ENCODE measurements around the gene ATP6V1B1.

DNA sequence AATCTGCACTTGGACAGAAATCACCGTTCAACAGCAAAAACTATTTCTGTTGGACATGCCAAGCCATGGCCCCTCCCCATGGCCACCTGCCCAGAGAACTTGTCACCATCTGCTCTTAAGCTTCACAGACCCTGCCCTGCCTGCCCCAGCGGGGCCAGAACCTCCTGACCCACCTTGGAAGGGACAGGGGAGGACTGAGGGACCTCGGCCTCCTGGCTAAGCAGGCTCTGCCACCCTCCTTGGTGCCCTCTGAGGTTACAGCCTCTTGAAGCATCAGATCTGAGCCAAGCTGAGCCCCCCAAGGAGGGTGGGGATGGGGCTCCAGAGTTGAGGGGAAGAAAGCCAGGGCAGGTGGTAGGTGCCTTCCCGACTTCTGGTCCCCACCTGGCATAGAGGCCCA, 52.5 kb downstream of the ATP6V1B1 start:
- TF ChIP-seq, protein P1, sequence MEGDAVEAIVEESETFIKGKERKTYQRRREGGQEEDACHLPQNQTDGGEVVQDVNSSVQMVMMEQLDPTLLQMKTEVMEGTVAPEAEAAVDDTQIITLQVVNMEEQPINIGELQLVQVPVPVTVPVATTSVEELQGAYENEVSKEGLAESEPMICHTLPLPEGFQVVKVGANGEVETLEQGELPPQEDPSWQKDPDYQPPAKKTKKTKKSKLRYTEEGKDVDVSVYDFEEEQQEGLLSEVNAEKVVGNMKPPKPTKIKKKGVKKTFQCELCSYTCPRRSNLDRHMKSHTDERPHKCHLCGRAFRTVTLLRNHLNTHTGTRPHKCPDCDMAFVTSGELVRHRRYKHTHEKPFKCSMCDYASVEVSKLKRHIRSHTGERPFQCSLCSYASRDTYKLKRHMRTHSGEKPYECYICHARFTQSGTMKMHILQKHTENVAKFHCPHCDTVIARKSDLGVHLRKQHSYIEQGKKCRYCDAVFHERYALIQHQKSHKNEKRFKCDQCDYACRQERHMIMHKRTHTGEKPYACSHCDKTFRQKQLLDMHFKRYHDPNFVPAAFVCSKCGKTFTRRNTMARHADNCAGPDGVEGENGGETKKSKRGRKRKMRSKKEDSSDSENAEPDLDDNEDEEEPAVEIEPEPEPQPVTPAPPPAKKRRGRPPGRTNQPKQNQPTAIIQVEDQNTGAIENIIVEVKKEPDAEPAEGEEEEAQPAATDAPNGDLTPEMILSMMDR (optimal IDR thresholded peaks at IDR 0.05 in 1 of 3, IDR thresholded peaks at IDR 0.05 in 1 of 3, conservative IDR thresholded peaks at IDR 0.05 in 1 of 3; ENCODE audit: extremely low read depth in 1 of 3, insufficient read depth in 2 of 3, low read length in 3 of 3) = no peak
- TF ChIP-seq EZH2 (IDR thresholded peaks at IDR 0.05; ENCODE audit: low read length) = no peak

Measured in keratinocyte (primary cell).